Liver (tissue), 9 donors: ENCODE data around the gene ZC3H12C. TPM values are rescaled to one million over a fixed set of nuclear protein-coding genes. Genes with fewer than 3 reads are reported as not detected.
"Not testable (repeated sequence)": the region's sequence is repeated elsewhere in the genome, so short reads cannot be mapped to it uniquely, and the experiment has no call there.

Experiments
- DNase-seq: peaks from one replicate; pipeline ENCODE4 v3.0.0-alpha.2; 2017; ENCODE audit warnings: low spot score
- H3K27ac ChIP-seq, 2 donors: one replicate each; pipeline ENCODE4 v1.7.0; 2013; ENCODE audit warnings: inconsistent platforms in 2 of 2, low read length in 2 of 2, control low read depth in 1 of 2, low read depth in 1 of 2, mild to moderate bottlenecking in 1 of 2
- H3K27me3 ChIP-seq, 4 donors: one replicate each; pipeline versions ENCODE4 v1.6.1 to v1.7.0; 2013; ENCODE audit warnings: low read length in 3 of 4, inconsistent platforms in 1 of 4, mild to moderate bottlenecking in 1 of 4, moderate library complexity in 1 of 4; ENCODE audit not compliant: control insufficient read depth in 4 of 4, insufficient read depth in 4 of 4
- H3K36me3 ChIP-seq, 4 donors: one replicate each; pipeline versions ENCODE4 v1.6.1 to v1.7.0; 2013; ENCODE audit warnings: low read length in 3 of 4, mild to moderate bottlenecking in 3 of 4, low read depth in 1 of 4, moderate library complexity in 1 of 4; ENCODE audit not compliant: control insufficient read depth in 4 of 4, insufficient read depth in 3 of 4
- H3K4me1 ChIP-seq, 4 donors: one replicate each; pipeline versions ENCODE4 v1.6.1 to v1.7.0; 2013; ENCODE audit warnings: low read length in 3 of 4, mild to moderate bottlenecking in 3 of 4, moderate library complexity in 1 of 4; ENCODE audit not compliant: control insufficient read depth in 4 of 4, insufficient read depth in 4 of 4
- H3K4me3 ChIP-seq, 3 donors: one replicate each; pipeline versions ENCODE4 v1.6.1 to v1.7.0; 2013; ENCODE audit warnings: low read length in 3 of 3, control low read depth in 1 of 3, low read depth in 1 of 3, mild to moderate bottlenecking in 1 of 3
- H3K9ac ChIP-seq, 2 donors: one replicate each; pipeline ENCODE4 v1.7.0; 2013; ENCODE audit warnings: low read length in 2 of 2, mild to moderate bottlenecking in 2 of 2, moderate library complexity in 2 of 2, control low read depth in 1 of 2, low read depth in 1 of 2
- H3K9me3 ChIP-seq, 4 donors: one replicate each; pipeline versions ENCODE4 v1.6.1 to v1.7.0; 2013; ENCODE audit warnings: low read length in 3 of 4; ENCODE audit not compliant: control insufficient read depth in 4 of 4
- CTCF ChIP-seq: fragments of 150-350 bp; IDR thresholded peaks from 2 replicates; pipeline ENCODE4 v1.5.1; 2017; ENCODE audit warnings: improper control_type of control experiment, low read depth, low read length; ENCODE audit not compliant: missing input control
- FOXA2 ChIP-seq: IDR thresholded peaks from 2 replicates; pipeline ENCODE4 v1.6.1; 2016; ENCODE audit warnings: antibody characterized with exemption
- JUND ChIP-seq, 2 donors: IDR thresholded peaks; 2 replicates each; pipeline ENCODE4 v1.6.1; 2016; ENCODE audit warnings: antibody characterized with exemption in 2 of 2
- REST ChIP-seq: IDR thresholded peaks from 2 replicates; pipeline ENCODE4 v1.6.1; 2016; ENCODE audit warnings: antibody characterized with exemption, mild to moderate bottlenecking
- SP1 ChIP-seq: IDR thresholded peaks from 2 replicates; pipeline ENCODE4 v1.6.1; 2018; ENCODE audit warnings: antibody characterized with exemption, mild to moderate bottlenecking
- YY1 ChIP-seq: IDR thresholded peaks from 2 replicates; pipeline ENCODE4 v1.6.1; 2016; ENCODE audit warnings: antibody characterized with exemption, mild to moderate bottlenecking
- WGBS: extraction: QIAGEN DNeasy Blood & Tissue Kit; methylation state at CpG from one replicate; pipeline ENCODE4 v1.1.7; 2013; 5-methylcytosine and 5-hydroxymethylcytosine counted together
- polyA plus RNA-seq, 2 donors: library from polyadenylated mRNA; stranded (reverse) in 1 of 2; unstranded in 1 of 2; fragments of 200-250 nt in 1 of 2; fragments of >200 nt in 1 of 2; fragmentation: Nextera tagmentation in 1 of 2; extraction: Ambion mirVana in 1 of 2; gene quantifications; one replicate each; pipeline versions ENCODE4 v1.2.1 to v1.2.3, GENCODE V29; 2013 to 2015
- total RNA-seq, 2 donors: library from RNA; depleted of rRNA; stranded (reverse); fragments of >200 nt; gene quantifications; one replicate each; pipeline ENCODE4 v1.2.3, GENCODE V29; 2014
- donor health status: healthy.
- donor health status: healthy.
- donor health status: healthy.
- donor health status: healthy.
- donor health status: healthy.

The ZC3H12C gene
- total and polyA plus RNA-seq, 4 donors: 0.92 to 9.6 (median 2.3) TPM

GRCh38 chr11:110190885-110191284 is 97.7 kb downstream of the ZC3H12C start:
- 94% methylated on average over 1 of the region's 1 CpG for WGBS
- Histone ChIP-seq H3K4me1 (no peaks in the 10 kb centered on the region), H3K27me3 (no peaks in the 10 kb centered on the region), H3K36me3 (no peaks in the 10 kb centered on the region), H3K27ac (no peak overlapping the region), H3K9ac (no peak overlapping the region), H3K4me3 (no peak overlapping the region), H3K9me3 (no peaks in the 10 kb centered on the region)
- DNase-seq: no peak
- TF ChIP-seq SP1 (no peak), YY1 (no peak), JUND (IDR thresholded peaks at IDR 0.05) (no peak), CTCF (no peak)

- H3K4me3 ChIP-seq, H3K9me3 ChIP-seq, H3K36me3 ChIP-seq, H3K27me3 ChIP-seq, DNase-seq, H3K4me1 ChIP-seq, H3K27ac ChIP-seq, H3K9ac ChIP-seq: not testable (repeated sequence)
- 92% methylated on average over 4 of the region's 4 CpGs for WGBS
Measured at GRCh38 chr11:110192604-110193282, 99.6 kb downstream of the ZC3H12C start.

- WGBS: 85% methylated on average over 10 of the region's 10 CpGs
Measured at GRCh38 chr11:110194211-110194766, 101.1 kb downstream of the ZC3H12C start.

GRCh38 chr11:110196241-110196754 is 103.1 kb downstream of the ZC3H12C start:
- no peak for TF ChIP-seq REST
- TF ChIP-seq YY1: no peak
- TF ChIP-seq FOXA2: no peak
- no peak for TF ChIP-seq JUND (IDR thresholded peaks at IDR 0.05)
- WGBS: 95% methylated on average over 5 of the region's 5 CpGs
- Histone ChIP-seq H3K9ac (no peak overlapping the region), H3K9me3 (no peaks in the 10 kb centered on the region), H3K4me1 (peaks cover 3 to 13% (median 11%) of the 10 kb centered on the region in 4 donors), H3K27ac (no peak overlapping the region), H3K4me3 (no peak overlapping the region), H3K36me3 (no peaks in the 10 kb centered on the region), H3K27me3 (no peaks in the 10 kb centered on the region)
- no peak for DNase-seq

More at GRCh38 chr11:110194211-110194766, 101.1 kb downstream of the ZC3H12C start:
- not testable (repeated sequence) for H3K27me3 ChIP-seq, H3K4me1 ChIP-seq, H3K9ac ChIP-seq, H3K9me3 ChIP-seq, DNase-seq, H3K27ac ChIP-seq, H3K36me3 ChIP-seq, H3K4me3 ChIP-seq
